Tibial nerve (tissue), 4 donors: Measurements from ENCODE around the gene PEX13.

ENCODE experiments used
- EP300 ChIP-seq, 2 donors: sonication (generic); formaldehyde crosslinking; IDR thresholded peaks; one replicate each; pipeline ENCODE4 v1.6.1; 2017; ENCODE audit warnings: antibody characterized with exemption in 2 of 2, mild to moderate bottlenecking in 1 of 2
- POLR2A ChIP-seq, 2 donors: fragments of 450-650 bp; IDR thresholded peaks; one replicate each; pipeline ENCODE4 v1.6.1; 2017; ENCODE audit warnings: antibody characterized with exemption in 2 of 2, mild to moderate bottlenecking in 2 of 2, moderate library complexity in 2 of 2
- TF ChIP-seq, protein P1 (sequence below), 5 experiments: fragments of 200-600 bp in 3 of 5; fragments of 450-650 bp in 2 of 5; sonication (generic) in 3 of 5; IDR thresholded peaks; one replicate each; pipeline ENCODE4 v1.5.1; 2016 to 2019; ENCODE audit warnings: antibody characterized with exemption in 5 of 5, mild to moderate bottlenecking in 3 of 5, moderate library complexity in 2 of 5

DNA sequence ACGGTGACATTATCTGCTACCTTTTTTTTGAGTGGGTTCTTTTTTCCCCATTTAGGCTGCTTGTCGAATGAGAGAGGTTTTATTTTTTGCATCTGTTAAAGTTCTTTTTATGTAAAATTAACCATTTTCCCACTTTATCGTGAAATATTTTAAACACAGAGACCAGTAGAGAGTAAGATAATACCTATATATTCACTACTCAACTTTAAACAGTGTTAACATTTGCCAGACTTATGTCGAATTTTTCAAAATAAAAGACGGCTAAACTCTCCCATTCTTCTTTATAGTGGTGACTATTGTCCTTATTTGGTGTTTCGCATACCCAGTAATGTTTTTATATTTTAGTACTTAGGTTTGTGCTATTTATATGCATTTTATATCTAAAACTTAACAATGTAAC is 1.3 kb downstream of the PEX13 start:
- TF ChIP-seq, protein P1, sequence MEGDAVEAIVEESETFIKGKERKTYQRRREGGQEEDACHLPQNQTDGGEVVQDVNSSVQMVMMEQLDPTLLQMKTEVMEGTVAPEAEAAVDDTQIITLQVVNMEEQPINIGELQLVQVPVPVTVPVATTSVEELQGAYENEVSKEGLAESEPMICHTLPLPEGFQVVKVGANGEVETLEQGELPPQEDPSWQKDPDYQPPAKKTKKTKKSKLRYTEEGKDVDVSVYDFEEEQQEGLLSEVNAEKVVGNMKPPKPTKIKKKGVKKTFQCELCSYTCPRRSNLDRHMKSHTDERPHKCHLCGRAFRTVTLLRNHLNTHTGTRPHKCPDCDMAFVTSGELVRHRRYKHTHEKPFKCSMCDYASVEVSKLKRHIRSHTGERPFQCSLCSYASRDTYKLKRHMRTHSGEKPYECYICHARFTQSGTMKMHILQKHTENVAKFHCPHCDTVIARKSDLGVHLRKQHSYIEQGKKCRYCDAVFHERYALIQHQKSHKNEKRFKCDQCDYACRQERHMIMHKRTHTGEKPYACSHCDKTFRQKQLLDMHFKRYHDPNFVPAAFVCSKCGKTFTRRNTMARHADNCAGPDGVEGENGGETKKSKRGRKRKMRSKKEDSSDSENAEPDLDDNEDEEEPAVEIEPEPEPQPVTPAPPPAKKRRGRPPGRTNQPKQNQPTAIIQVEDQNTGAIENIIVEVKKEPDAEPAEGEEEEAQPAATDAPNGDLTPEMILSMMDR (IDR thresholded peaks at IDR 0.05): no peak
- no peak for TF ChIP-seq POLR2A (IDR thresholded peaks at IDR 0.05)
- TF ChIP-seq EP300 (IDR thresholded peaks at IDR 0.05): no peak
